ENCODE results near the gene TMEM208. TPM values are rescaled to one million over a fixed set of nuclear protein-coding genes. Genes with fewer than 3 reads are reported as not detected.

Gene TMEM208
- total and polyA plus RNA-seq, 4 donors, result 22.3 to 140 (median 70.2) TPM

- Histone ChIP-seq H3K4me3 (ENCODE audit: low read depth in 1 of 3, low read length in 3 of 3) (no peak overlapping the region), H3K9ac (ENCODE audit: low read depth in 1 of 2, low read length in 2 of 2) (no peak overlapping the region), H3K4me1 (ENCODE audit: control insufficient read depth in 4 of 4, insufficient read depth in 4 of 4, low read length in 3 of 4) (peaks cover 0 to 34% (median 18%) of the 10 kb centered on the region in 4 donors), H3K27ac (ENCODE audit: low read depth in 1 of 2, low read length in 2 of 2) (no peak overlapping the region), H3K9me3 (ENCODE audit: control insufficient read depth in 4 of 4, low read length in 3 of 4) (no peaks in the 10 kb centered on the region), H3K27me3 (ENCODE audit: control insufficient read depth in 4 of 4, insufficient read depth in 4 of 4, low read length in 3 of 4) (no peaks in the 10 kb centered on the region), H3K36me3 (ENCODE audit: control insufficient read depth in 4 of 4, insufficient read depth in 3 of 4, low read depth in 1 of 4, low read length in 3 of 4) (peaks cover 7 to 19% (median 17%) of the 10 kb centered on the region in 4 donors)
- WGBS, result 95% methylated on average over 32 of the region's 32 CpGs
- TF ChIP-seq EGR1 (IDR thresholded peaks at IDR 0.05; ENCODE audit: low read depth in 2 of 2) (no peak), RXRA (IDR thresholded peaks at IDR 0.05) (no peak), CTCF (IDR thresholded peaks at IDR 0.05; ENCODE audit: low read depth, low read length, missing input control) (no peak), HNF4G (IDR thresholded peaks at IDR 0.05) (no peak), RAD21 (IDR thresholded peaks at IDR 0.05) (no peak), YY1 (IDR thresholded peaks at IDR 0.05) (no peak), ZBTB33 (IDR thresholded peaks at IDR 0.05) (no peak), HNF4A (conservative IDR thresholded peaks at IDR 0.05) (no peak), FOXA1 (IDR thresholded peaks at IDR 0.05) (no peak), ATF3 (IDR thresholded peaks at IDR 0.05) (no peak), FOXA2 (IDR thresholded peaks at IDR 0.05) (no peak)
- DNase-seq (ENCODE audit: low spot score), result no peak
Measured at GRCh38 chr16:67229906-67230808, 3.2 kb downstream of the TMEM208 start.

GRCh38 chr16:67230809-67231660 lies 4.1 kb downstream of the TMEM208 start:
- TF ChIP-seq NR2F2 (IDR thresholded peaks at IDR 0.05) (no peak), GABPA (IDR thresholded peaks at IDR 0.05 in 1 of 2, conservative IDR thresholded peaks at IDR 0.05 in 1 of 2) (peak in 1 of 2 donors; percentile 20)
- Histone ChIP-seq H3K9ac (ENCODE audit: low read depth in 1 of 2, low read length in 2 of 2) (no peak overlapping the region), H3K36me3 (ENCODE audit: control insufficient read depth in 4 of 4, insufficient read depth in 3 of 4, low read depth in 1 of 4, low read length in 3 of 4) (peaks cover 7 to 20% (median 17%) of the 10 kb centered on the region in 4 donors), H3K27me3 (ENCODE audit: control insufficient read depth in 4 of 4, insufficient read depth in 4 of 4, low read length in 3 of 4) (no peaks in the 10 kb centered on the region), H3K9me3 (ENCODE audit: control insufficient read depth in 4 of 4, low read length in 3 of 4) (no peaks in the 10 kb centered on the region), H3K27ac (ENCODE audit: low read depth in 1 of 2, low read length in 2 of 2) (no peak overlapping the region), H3K4me3 (ENCODE audit: low read depth in 1 of 3, low read length in 3 of 3) (no peak overlapping the region), H3K4me1 (ENCODE audit: control insufficient read depth in 4 of 4, insufficient read depth in 4 of 4, low read length in 3 of 4) (peaks cover 0 to 27% (median 17%) of the 10 kb centered on the region in 4 donors)
- WGBS, result 67% methylated on average over 12 of the region's 12 CpGs
- DNase-seq (ENCODE audit: low spot score), result no peak
